HL-60 (cell line): ENCODE results near the gene COL23A1.
A peak's percentile ranks its signal among the peaks of the same experiment; 100 is the strongest.

Source experiments
- DNase-seq, 2 experiments: peaks; one replicate each; pipeline ENCODE4 v3.0.0-alpha.2; 2010 to 2020; ENCODE audit warnings: low read depth in 1 of 2, low spot score in 1 of 2
- H3K27ac ChIP-seq: fragments of 250-450 bp; sonication (Bioruptor Pico); replicated peaks from 2 replicates; pipeline ENCODE4 v1.5.1; 2020; ENCODE audit warnings: mild to moderate bottlenecking, moderate library complexity
- H3K27me3 ChIP-seq: fragments of 250-450 bp; sonication (Bioruptor Pico); 2 replicates; pipeline ENCODE4 v1.5.1; 2021; ENCODE audit warnings: mild to moderate bottlenecking, moderate library complexity; ENCODE audit not compliant: insufficient read depth, poor library complexity, severe bottlenecking
- H3K4me3 ChIP-seq: replicated peaks from 2 replicates; pipeline ENCODE4 v1.5.1; 2011; ENCODE audit warnings: mild to moderate bottlenecking, control low read depth, low read length; ENCODE audit not compliant: insufficient read depth
- CTCF ChIP-seq: IDR thresholded peaks from one replicate; pipeline ENCODE4 v1.5.1; 2011; ENCODE audit warnings: low read length, control low read depth, inconsistent platforms; ENCODE audit not compliant: insufficient read depth
- GABPA ChIP-seq: IDR thresholded peaks from 2 replicates; pipeline ENCODE4 v1.6.1; 2012; ENCODE audit warnings: low read depth
- POLR2AphosphoS5 ChIP-seq: IDR thresholded peaks from 2 replicates; pipeline ENCODE4 v1.6.1; 2012; ENCODE audit warnings: low read depth
- REST ChIP-seq: IDR thresholded peaks from 2 replicates; pipeline ENCODE4 v1.6.1; 2012; ENCODE audit warnings: low read depth; ENCODE audit not compliant: insufficient replicate concordance
- SPI1 ChIP-seq: IDR thresholded peaks from 2 replicates; pipeline ENCODE4 v1.6.1; 2012; ENCODE audit warnings: low read depth, mild to moderate bottlenecking, borderline replicate concordance

The COL23A1 gene

GRCh38 chr5:178221853-178222252 lies 368.3 kb downstream of the COL23A1 start:
- TF ChIP-seq SPI1 = no peak
- Histone ChIP-seq H3K4me3 (no peak overlapping the region), H3K27ac (peak overlapping the region; percentile 42), H3K27me3 (no peaks in the 10 kb centered on the region)
- DNase-seq = no peak

- Histone ChIP-seq H3K27ac (peak overlapping the region; percentile 42), H3K4me3 (no peak overlapping the region), H3K27me3 (no peaks in the 10 kb centered on the region)
- TF ChIP-seq POLR2AphosphoS5 = no peak; the same call in 1 of the 2 replicates
- TF ChIP-seq SPI1 = peak; percentile 35; the same call in 1 of the 2 replicates
- peak in 1 of 2 experiments; percentile 60 for DNase-seq
These were observed 368.9 kb downstream of the COL23A1 start for GRCh38 chr5:178221282-178221681.

- DNase-seq = no peak
- H3K27me3 ChIP-seq = no peaks in the 10 kb centered on the region
- H3K4me3 ChIP-seq = no peak overlapping the region
- TF ChIP-seq REST = no peak
- no peak for TF ChIP-seq SPI1
- no peak for TF ChIP-seq POLR2AphosphoS5
- TF ChIP-seq GABPA = no peak
- no peak for TF ChIP-seq CTCF
- H3K27ac ChIP-seq = no peak overlapping the region
These were observed 371.4 kb downstream of the COL23A1 start for GRCh38 chr5:178218827-178219226.

GRCh38 chr5:178218237-178218776 lies 371.9 kb downstream of the COL23A1 start:
- Histone ChIP-seq H3K27me3 (no peaks in the 10 kb centered on the region), H3K27ac (no peak overlapping the region), H3K4me3 (no peak overlapping the region)
- TF ChIP-seq POLR2AphosphoS5 (no peak), GABPA (no peak), REST (no peak), CTCF (no peak), SPI1 (no peak)
- no peak for DNase-seq

- DNase-seq = no peak
- Histone ChIP-seq H3K27ac (peak overlapping the region; percentile 76), H3K4me3 (no peak overlapping the region), H3K27me3 (no peaks in the 10 kb centered on the region)
- TF ChIP-seq GABPA (no peak), POLR2AphosphoS5 (no peak), CTCF (no peak), REST (no peak), SPI1 (no peak)
These were observed 373.4 kb downstream of the COL23A1 start for GRCh38 chr5:178216779-178217178.
